ENCODE results near the gene ST6GALNAC3. TPM values are rescaled to one million over a fixed set of nuclear protein-coding genes. Genes with fewer than 3 reads are reported as not detected.

Gene ST6GALNAC3
- total RNA-seq, 2 donors from 2014 or later, result 6.3 to 7.6 TPM

- Histone ChIP-seq H3K36me3 (ENCODE audit: control insufficient read depth, insufficient read depth, low read length) (no peaks in the 10 kb centered on the region), H3K4me3 (ENCODE audit: low read length) (no peak overlapping the region), H3K9me3 (ENCODE audit: control insufficient read depth, low read length) (peaks cover 6% of the 10 kb centered on the region), H3K27me3 (ENCODE audit: control insufficient read depth, insufficient read depth, low read length, poor library complexity, severe bottlenecking) (no peaks in the 10 kb centered on the region), H3K4me1 (ENCODE audit: control insufficient read depth, insufficient read depth, low read length) (no peaks in the 10 kb centered on the region), H3K27ac (ENCODE audit: low read depth, low read length) (no peak overlapping the region), H3K9ac (ENCODE audit: extremely low read depth, low read length, poor library complexity, severe bottlenecking) (no peak overlapping the region)
- H3K9me3 Mint-ChIP-seq, result peaks cover 12% of the 10 kb centered on the region
- DNase-seq, result no peak
- 80 to 91% methylated on average over 1 to 3 of the region's 3 CpGs for WGBS, 2 experiments (ENCODE audit: insufficient coverage in 1 of 2, insufficient read length in 1 of 2)
- H3K27me3 Mint-ChIP-seq (ENCODE audit: insufficient read depth), result no peaks in the 10 kb centered on the region
- no peak overlapping the region for H3K4me3 Mint-ChIP-seq
- H3K4me1 Mint-ChIP-seq, result peaks cover 7% of the 10 kb centered on the region
- H3K27ac Mint-ChIP-seq, result no peak overlapping the region
- TF ChIP-seq CTCF (conservative IDR thresholded peaks at IDR 0.05), result no peak
- H3K36me3 Mint-ChIP-seq (ENCODE audit: low read depth), result no peaks in the 10 kb centered on the region
These were observed 600.2 kb downstream of the ST6GALNAC3 start for GRCh38 chr1:76674689-76675210.

- Mint-ChIP-seq H3K4me3 (no peak overlapping the region), H3K9me3 (no peaks in the 10 kb centered on the region), H3K27ac (no peak overlapping the region), H3K27me3 (ENCODE audit: insufficient read depth) (no peaks in the 10 kb centered on the region), H3K4me1 (peaks cover 8% of the 10 kb centered on the region), H3K36me3 (ENCODE audit: low read depth) (no peaks in the 10 kb centered on the region)
- 75 to 89% methylated on average over 2 to 5 of the region's 5 CpGs for WGBS, 2 experiments (ENCODE audit: insufficient coverage in 1 of 2, insufficient read length in 1 of 2)
- Histone ChIP-seq H3K4me1 (ENCODE audit: control insufficient read depth, insufficient read depth, low read length) (peaks cover 7% of the 10 kb centered on the region), H3K27me3 (ENCODE audit: control insufficient read depth, insufficient read depth, low read length, poor library complexity, severe bottlenecking) (no peaks in the 10 kb centered on the region), H3K4me3 (ENCODE audit: low read length) (no peak overlapping the region), H3K9me3 (ENCODE audit: control insufficient read depth, low read length) (no peaks in the 10 kb centered on the region), H3K9ac (ENCODE audit: extremely low read depth, low read length, poor library complexity, severe bottlenecking) (no peak overlapping the region), H3K27ac (ENCODE audit: low read depth, low read length) (no peak overlapping the region), H3K36me3 (ENCODE audit: control insufficient read depth, insufficient read depth, low read length) (no peaks in the 10 kb centered on the region)
- no peak for TF ChIP-seq CTCF (conservative IDR thresholded peaks at IDR 0.05)
- no peak for DNase-seq
These were observed 603.2 kb downstream of the ST6GALNAC3 start for GRCh38 chr1:76677416-76678405.

- Mint-ChIP-seq H3K9me3 (no peaks in the 10 kb centered on the region), H3K27ac (no peak overlapping the region), H3K4me3 (no peak overlapping the region), H3K27me3 (ENCODE audit: insufficient read depth) (no peaks in the 10 kb centered on the region), H3K4me1 (peaks cover 8% of the 10 kb centered on the region), H3K36me3 (ENCODE audit: low read depth) (no peaks in the 10 kb centered on the region)
- no peak overlapping the region for H3K9ac ChIP-seq (ENCODE audit: extremely low read depth, low read length, poor library complexity, severe bottlenecking)
- no peaks in the 10 kb centered on the region for H3K9me3 ChIP-seq (ENCODE audit: control insufficient read depth, low read length)
- TF ChIP-seq CTCF (conservative IDR thresholded peaks at IDR 0.05), result no peak
- H3K36me3 ChIP-seq (ENCODE audit: control insufficient read depth, insufficient read depth, low read length), result no peaks in the 10 kb centered on the region
- H3K27me3 ChIP-seq (ENCODE audit: control insufficient read depth, insufficient read depth, low read length, poor library complexity, severe bottlenecking), result no peaks in the 10 kb centered on the region
- H3K27ac ChIP-seq (ENCODE audit: low read depth, low read length), result no peak overlapping the region
- peaks cover 7% of the 10 kb centered on the region for H3K4me1 ChIP-seq (ENCODE audit: control insufficient read depth, insufficient read depth, low read length)
- no peak for DNase-seq
- H3K4me3 ChIP-seq (ENCODE audit: low read length), result no peak overlapping the region
- WGBS, 2 experiments (ENCODE audit: insufficient coverage in 1 of 2, insufficient read length in 1 of 2), result 87 to 93% methylated on average over 8 of the region's 8 CpGs
These were observed 605.1 kb downstream of the ST6GALNAC3 start for GRCh38 chr1:76679534-76680152.
